Stimulated activated CD8-positive, alpha-beta memory T cell treated with anti-CD3 and anti-CD28 coated beads, Interleukin-15, amount 100 ng/mL, for 48 hours (primary cell): ENCODE data around the gene SHISAL1.
"Not testable (repeated sequence)": the region's sequence is repeated elsewhere in the genome, so short reads cannot be mapped to it uniquely, and the experiment has no call there.

Experiments used
- DNase-seq, 2 donors: peaks; one replicate each; pipeline ENCODE4 v3.0.0-alpha.2; 2020; ENCODE audit warnings: low read depth in 2 of 2

Gene SHISAL1

GRCh38 chr22:44261164-44261860 is 51.4 kb downstream of the SHISAL1 start:
- no peak for DNase-seq

GRCh38 chr22:44260216-44261035 is 52.3 kb downstream of the SHISAL1 start:
- DNase-seq: no peak

- no peak for DNase-seq
Measured at GRCh38 chr22:44259366-44260215, 53.2 kb downstream of the SHISAL1 start.

GRCh38 chr22:44256556-44257485 is 55.9 kb downstream of the SHISAL1 start:
- DNase-seq: no peak

- DNase-seq: no peak
Measured at GRCh38 chr22:44256085-44256484, 56.7 kb downstream of the SHISAL1 start.

- no peak for DNase-seq
Measured at GRCh38 chr22:44254811-44255210, 57.9 kb downstream of the SHISAL1 start.

GRCh38 chr22:44249376-44250147 is 63.2 kb downstream of the SHISAL1 start:
- DNase-seq: no peak

- no peak for DNase-seq
Measured at GRCh38 chr22:44248926-44249325, 63.8 kb downstream of the SHISAL1 start.

- no peak for DNase-seq
Measured at GRCh38 chr22:44247923-44248892, 64.5 kb downstream of the SHISAL1 start.

- DNase-seq: no peak
Measured at GRCh38 chr22:44247346-44247745, 65.4 kb downstream of the SHISAL1 start.

- no peak for DNase-seq
Measured at GRCh38 chr22:44246615-44247326, 66.0 kb downstream of the SHISAL1 start.

GRCh38 chr22:44245867-44246266 is 66.9 kb downstream of the SHISAL1 start:
- no peak for DNase-seq

- DNase-seq: no peak
Measured at GRCh38 chr22:44245438-44245837, 67.3 kb downstream of the SHISAL1 start.

- DNase-seq: no peak
Measured at GRCh38 chr22:44244265-44244822, 68.4 kb downstream of the SHISAL1 start.

GRCh38 chr22:44243761-44244160 is 69.0 kb downstream of the SHISAL1 start:
- no peak for DNase-seq

GRCh38 chr22:44242946-44243724 is 69.6 kb downstream of the SHISAL1 start:
- no peak for DNase-seq

- DNase-seq: not testable (repeated sequence)
Measured at GRCh38 chr22:44241121-44241520, 71.6 kb downstream of the SHISAL1 start.
